Metanephros (tissue), 2 donors: ENCODE data around the gene SUPT5H. TPM values are rescaled to one million over a fixed set of nuclear protein-coding genes. Genes with fewer than 3 reads are reported as not detected.

Source experiments
- small RNA-seq: library from RNA; depleted of rRNA; stranded (forward); fragments of <200 nt; gene quantifications from one replicate; pipeline ENCODE3, GENCODE V24; 2014; ENCODE audit warnings: low replicate concordance
- total RNA-seq: library from RNA; depleted of rRNA; stranded (reverse); fragments of >200 nt; gene quantifications from one replicate; pipeline ENCODE4 v1.2.3, GENCODE V29; 2014

Gene SUPT5H
- 57.6 TPM for total RNA-seq

DNA sequence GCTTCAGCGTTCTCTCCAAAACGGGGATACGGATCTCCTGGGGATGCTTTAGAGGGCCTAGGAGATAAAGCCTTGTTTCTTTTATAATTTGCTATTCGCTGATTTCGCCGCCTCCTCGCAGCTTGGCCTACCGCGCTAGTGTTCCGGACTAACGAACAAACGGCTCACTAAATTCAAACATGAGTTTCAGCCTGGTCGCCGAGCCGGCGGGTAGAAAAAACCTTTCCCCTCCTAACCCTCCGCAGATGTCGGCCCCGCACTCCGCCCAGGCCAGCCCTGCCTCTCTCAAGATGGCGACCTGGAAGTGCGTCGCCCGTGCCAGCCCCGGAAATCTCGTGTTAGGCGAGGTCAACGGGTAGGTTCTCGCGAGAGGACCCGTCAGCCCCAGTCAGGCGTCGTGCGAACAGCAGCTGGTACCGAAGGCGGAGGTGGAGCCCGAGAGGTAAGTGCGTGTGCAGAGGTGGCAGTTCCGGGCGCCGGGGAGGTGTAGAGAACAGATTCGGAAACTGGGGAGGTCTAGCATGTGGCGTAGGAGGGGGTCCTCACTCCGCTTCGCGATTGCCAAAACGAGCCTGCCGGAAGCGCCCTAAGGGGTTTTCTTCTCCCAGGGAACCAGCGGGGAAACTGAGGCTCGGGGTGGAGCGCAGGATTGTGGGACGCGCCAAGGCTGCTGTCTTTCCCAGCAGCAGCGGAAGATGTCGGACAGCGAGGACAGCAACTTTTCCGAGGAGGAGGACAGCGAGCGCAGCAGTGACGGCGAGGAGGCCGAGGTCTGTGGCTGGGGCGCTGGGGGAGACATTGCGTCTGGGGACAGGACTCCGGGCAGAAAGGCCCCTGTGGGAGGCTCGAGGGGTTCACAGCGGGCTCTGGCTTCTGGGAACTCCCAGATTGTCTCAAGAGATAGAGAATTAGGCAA lies at the start of gene SUPT5H:
SUPT5H (plus strand) TSS at position 387 of the 916 bp plus-strand sequence; CDS start at position 696, 309 bp downstream.

DNA sequence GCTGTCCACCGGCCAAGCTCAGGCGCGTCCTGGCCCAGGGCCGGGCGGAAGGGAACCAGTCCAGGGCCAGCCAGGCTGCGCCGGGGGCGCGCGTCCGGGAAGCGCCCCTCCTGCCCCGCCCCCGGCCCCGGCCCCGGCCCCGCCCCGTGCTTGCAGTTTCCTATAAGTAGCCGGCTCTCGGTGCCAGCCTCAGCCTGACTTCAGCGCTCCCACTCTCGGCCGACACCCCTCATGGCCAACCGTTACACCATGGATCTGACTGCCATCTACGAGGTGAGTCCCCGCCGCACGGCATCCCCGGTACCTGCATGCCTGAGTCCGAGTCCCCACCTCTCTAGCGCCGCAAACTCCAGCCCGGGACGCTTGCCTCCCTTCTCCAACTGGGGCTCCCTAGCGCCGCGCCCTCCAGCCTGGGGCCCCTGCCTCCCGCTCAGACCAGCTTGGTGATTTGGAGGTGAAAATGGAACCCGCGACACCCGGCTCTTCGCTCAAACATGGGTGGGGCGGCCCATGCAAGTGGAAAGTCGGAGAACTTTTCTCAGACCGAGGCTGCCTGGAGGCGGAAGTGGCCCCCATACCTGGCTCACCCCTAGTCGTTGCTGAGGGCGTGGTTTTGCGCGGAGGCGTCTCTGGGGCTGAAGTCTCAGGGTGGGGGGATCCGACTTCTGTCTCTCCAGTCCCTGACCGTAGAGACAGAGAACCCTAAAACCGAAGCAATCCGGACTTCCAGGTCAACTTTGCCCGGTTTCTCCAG lies 38.5 kb upstream of the SUPT5H start, which contains the start of gene ZFP36:
ZFP36 (plus strand) TSS at position 192 of the 754 bp plus-strand sequence; CDS start at position 250, 58 bp downstream.

DNA sequence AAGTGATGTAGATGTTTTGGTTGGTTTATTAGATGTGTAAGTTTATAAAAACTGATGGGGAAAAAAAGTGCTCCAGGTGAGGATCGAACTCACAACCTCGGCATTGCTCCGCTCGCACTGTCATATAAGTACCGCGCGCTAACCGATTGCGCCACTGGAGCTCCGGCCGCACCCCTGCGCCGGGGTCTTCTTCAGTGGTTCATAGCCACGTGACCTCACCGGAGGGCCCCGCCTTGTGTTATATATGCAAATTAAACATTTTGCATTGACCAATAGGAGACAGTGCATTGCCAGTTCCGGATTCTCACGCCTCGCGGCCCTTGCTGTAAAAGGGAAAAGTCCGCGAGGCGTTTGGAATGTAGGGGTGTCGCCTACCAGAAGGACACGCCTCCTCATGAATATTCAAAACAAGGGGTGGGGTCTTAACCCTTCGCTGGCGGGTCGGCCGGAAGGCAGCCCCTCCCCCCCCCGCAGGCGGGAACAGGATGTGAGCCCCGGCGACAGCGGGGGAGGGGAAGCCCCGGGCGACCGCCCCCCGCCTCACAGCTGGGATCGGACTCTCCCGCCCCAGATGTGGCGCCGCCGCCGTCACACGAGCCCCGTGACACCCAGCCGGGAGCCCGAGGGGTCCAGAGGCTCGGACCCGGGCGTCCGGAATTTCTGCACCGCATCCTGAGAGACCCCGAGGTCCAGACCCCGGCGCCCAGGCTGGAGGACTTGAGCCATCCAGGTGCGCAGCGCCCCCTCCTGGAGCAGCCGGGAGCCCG lies 33.1 kb upstream of the SUPT5H start, which contains the start of gene PLEKHG2:
PLEKHG2 (plus strand) TSS at position 570 of the 767 bp plus-strand sequence. CDS start 1,418 bp downstream, outside the sequence.

DNA sequence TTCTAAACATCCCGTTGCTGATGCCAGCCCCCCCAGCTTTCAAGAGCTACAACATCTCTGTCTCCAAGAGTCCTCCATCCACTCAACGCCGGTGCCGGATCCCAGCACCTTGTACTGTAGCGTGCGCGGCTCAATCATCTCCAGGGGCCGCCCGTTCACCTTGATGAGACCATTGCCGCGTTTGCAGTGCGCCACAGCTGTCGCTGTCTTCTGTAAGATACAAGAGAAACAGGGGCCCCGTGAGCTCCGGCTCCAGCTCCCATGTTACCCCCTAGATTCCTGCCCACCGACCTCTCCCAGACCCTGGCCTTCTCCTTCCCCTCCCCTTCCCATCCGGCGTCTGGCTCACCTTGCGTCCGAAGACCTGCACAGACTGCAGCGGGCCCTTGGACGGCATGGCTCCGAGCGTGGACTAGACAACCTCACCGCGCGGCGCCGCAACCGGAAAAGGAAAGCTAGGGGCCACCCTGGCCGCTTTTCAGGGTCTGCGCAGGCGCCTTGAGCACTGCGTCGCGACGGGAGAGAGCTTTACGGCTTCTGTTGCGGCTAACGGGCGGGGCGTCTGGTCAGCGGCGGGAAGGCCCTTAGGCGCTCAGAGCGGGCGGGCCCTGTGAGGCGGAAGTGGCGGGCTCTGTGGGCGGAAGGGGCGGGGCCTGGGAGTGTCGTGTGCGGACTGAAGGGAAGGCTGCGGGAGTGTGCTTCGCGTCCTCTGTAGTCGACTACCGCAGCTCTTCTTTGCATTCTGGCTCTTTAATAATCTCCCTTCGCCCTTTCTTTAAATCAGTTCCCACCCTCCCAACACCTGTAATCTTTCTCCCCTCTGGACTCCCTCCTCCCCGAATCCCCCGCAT lies 9.7 kb upstream of the SUPT5H start, which contains the start of gene RPS16:
RPS16 (minus strand) TSS at position 451 of the 851 bp plus-strand sequence; CDS start at position 397, 54 bp downstream.

DNA sequence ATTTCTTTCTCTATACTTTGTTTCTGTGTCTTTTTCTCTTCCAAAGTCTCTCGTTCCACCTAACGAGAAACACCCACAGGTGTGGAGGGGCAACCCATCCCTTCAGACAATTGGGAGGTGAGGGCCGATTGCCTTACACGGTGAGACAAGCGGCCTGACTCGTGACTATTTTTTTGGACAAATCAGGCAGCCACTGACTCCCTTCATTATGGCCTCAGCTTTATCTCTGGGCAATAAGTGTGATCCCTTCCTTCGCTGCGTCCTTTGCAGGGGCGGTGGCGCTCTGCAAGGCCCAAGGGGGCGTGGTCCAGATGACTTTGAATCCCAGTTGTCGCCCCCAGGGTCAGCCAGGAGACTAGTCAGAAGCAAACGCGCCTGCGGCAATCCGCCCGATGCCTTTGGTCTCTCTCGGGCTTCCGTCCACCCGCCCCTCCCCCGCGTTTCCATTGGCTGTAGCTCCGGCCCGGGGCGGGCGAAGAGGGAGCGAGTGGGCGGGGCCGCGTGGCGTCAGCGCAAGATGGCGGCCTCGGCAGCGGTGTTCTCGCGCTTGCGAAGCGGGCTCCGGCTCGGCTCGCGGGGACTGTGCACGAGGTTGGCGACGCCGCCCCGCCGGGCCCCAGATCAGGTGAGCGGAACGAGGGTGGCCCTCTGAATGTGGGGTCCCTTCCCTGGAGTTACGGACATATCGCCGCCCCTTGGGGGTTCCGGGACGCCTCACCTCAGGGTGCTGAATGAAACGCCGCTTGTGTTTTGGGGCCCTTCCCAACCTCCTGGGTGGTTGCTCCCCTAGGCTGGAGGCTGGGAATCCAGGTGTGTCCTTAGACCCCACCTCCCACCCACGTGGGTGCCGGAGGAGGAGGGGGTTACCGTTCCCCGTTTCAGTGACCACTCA lies 35.2 kb downstream of the SUPT5H start, which contains the start of gene TIMM50:
TIMM50 (plus strand) TSS at position 502 of the 892 bp plus-strand sequence; CDS start at position 518, 16 bp downstream.

DNA sequence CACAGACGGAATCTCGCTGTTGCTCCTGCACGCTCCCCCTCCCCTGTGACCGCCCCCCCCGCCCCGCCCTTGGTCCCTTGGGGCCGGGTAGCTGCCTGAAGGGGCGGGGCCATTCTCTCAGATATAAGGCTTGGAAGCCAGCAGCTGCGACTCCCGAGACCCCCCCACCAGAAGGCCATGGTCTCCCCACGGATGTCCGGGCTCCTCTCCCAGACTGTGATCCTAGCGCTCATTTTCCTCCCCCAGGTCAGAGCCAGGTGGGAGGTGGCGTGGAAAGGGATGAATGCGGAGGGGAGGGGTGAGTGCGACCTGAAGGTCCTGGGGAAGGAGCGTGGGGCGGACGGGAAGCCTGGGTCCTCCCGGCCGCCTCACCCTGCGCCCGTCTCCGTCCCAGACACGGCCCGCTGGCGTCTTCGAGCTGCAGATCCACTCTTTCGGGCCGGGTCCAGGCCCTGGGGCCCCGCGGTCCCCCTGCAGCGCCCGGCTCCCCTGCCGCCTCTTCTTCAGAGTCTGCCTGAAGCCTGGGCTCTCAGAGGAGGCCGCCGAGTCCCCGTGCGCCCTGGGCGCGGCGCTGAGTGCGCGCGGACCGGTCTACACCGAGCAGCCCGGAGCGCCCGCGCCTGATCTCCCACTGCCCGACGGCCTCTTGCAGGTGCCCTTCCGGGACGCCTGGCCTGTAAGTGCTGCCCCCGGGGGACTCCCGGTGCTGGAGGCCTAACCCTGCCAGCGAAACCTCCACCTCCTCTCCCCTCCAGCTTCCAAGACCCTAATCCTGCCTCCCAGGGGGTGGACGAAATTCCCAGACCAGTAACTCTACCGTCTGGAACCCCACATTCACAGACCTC lies 53.6 kb downstream of the SUPT5H start, which contains the start of gene DLL3:
DLL3 (plus strand) TSS at position 150 of the 845 bp plus-strand sequence; CDS start at position 178, 28 bp downstream.

DNA sequence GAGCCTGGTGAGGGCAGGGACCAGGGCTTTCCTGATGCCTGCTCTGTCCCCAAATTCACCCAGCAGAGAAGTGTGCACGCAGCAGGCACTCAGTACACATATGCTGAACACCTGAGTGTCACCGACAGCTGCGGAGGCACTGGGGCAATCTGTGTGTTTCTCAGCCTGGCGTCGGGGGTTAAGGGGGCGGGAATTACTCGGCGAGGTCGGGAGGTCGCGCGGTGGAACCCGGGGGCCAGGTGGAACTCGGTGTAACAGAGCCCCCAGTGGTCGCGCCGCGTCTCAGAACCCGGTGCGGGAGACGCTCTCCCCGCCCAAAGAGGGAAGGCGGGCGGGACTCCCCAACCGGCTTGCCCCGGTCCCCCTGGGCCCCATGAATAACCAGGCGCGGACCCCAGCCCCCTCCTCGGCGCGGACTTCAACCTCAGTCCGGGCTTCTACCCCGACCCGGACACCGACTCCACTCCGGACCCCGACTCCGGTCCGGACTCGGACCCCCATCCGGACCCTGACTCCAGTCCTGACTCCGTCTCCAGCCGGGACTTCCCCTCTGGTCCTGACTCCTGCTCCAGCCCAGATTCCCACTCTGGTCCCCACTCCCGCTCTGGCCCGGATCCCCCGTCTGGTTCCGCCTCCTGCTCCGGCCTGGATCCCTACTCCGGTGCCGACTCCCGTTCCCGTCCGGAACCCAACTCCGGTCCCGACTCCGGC lies 69.6 kb downstream of the SUPT5H start, which contains the start of gene SELENOV:
SELENOV (plus strand) TSS at position 300 of the 711 bp plus-strand sequence; CDS start at position 374, 74 bp downstream.

Small RNAs within 50 kb of the gene (small RNA-seq; reads per million reads assigned to genes)
- 0.12 reads per million for gene MIR4530

Other genes starting within 250 kb of the SUPT5H start
- 2.3 TPM for gene NCCRP1, start 248.6 kb upstream of the SUPT5H start, total RNA-seq
- not detected for gene SYCN, start 241.3 kb upstream of the SUPT5H start, total RNA-seq
- not detected for gene IFNL3, start 200.6 kb upstream of the SUPT5H start, total RNA-seq
- not detected for gene IFNL4, start 196.7 kb upstream of the SUPT5H start, total RNA-seq
- gene IFNL2, start 177.2 kb upstream of the SUPT5H start, total RNA-seq = not detected
- gene IFNL1, start 149.2 kb upstream of the SUPT5H start, total RNA-seq = not detected
- 2.7 TPM for gene LRFN1, start 124.7 kb upstream of the SUPT5H start, total RNA-seq
- gene GMFG, start 109.5 kb upstream of the SUPT5H start, total RNA-seq = 19.1 TPM
- gene SAMD4B, start 103.2 kb upstream of the SUPT5H start, total RNA-seq = 87.2 TPM
- 30.4 TPM for gene PAF1, start 54.5 kb upstream of the SUPT5H start, total RNA-seq
- 58.0 TPM for gene MED29, start 54.2 kb upstream of the SUPT5H start, total RNA-seq
- 56.6 TPM for gene ZFP36, start 38.7 kb upstream of the SUPT5H start, total RNA-seq
- gene PLEKHG2, start 32.9 kb upstream of the SUPT5H start, total RNA-seq = 76.6 TPM
- 259 TPM for gene RPS16, start 9.6 kb upstream of the SUPT5H start, total RNA-seq
- gene TIMM50, start 35.3 kb downstream of the SUPT5H start, total RNA-seq = 43.8 TPM
- 0.35 TPM for gene DLL3, start 53.4 kb downstream of the SUPT5H start, total RNA-seq
- gene SELENOV, start 69.6 kb downstream of the SUPT5H start, total RNA-seq = 4.7 TPM
- 4.7 TPM for gene EID2B, start 87.3 kb downstream of the SUPT5H start, total RNA-seq
- gene EID2, start 94.6 kb downstream of the SUPT5H start, total RNA-seq = 13.2 TPM
- not detected for gene LGALS13, start 156.9 kb downstream of the SUPT5H start, total RNA-seq
- gene LGALS16, start 210.3 kb downstream of the SUPT5H start, total RNA-seq = not detected